ENCODE results near the gene DNAI2. TPM values are rescaled to one million over a fixed set of nuclear protein-coding genes. Genes with fewer than 3 reads are reported as not detected.

DNAI2 gene
- total RNA-seq, 1 experiment from 2014 or later: not detected

DNA sequence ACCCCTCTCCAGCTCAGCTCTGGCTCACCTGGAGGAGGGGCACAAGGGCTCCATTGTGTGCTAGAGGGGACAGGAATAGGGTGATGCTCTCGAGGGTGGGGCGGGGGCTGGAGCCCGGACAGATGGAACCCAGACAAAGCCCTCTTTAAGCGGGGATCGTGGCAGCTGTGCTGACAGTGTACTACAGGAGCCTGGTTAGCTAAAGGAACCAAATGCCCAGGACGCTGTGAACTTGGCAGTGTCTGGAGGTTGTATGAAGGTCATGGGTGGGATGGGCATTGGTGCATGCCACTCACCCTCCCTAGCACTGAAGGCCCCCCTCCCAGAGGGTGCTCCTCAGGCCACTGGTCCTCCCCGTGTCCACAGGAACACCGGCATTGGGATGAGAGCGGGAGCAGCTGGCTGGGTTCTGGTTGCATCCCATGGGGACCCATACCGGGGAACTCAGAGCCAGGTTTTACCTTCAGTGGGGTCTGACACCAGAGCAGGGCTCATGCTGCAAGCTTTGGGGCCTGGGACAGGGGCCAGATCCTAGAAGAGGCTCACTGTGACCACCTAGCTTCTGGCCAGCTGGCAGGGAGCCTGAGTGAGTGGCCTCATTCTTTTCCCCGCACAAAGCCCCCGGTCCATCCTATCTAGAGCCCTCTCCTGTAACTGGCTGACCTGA lies 63.9 kb downstream of the DNAI2 start:
- no peak for DNase-seq (ENCODE audit: low read depth)

DNA sequence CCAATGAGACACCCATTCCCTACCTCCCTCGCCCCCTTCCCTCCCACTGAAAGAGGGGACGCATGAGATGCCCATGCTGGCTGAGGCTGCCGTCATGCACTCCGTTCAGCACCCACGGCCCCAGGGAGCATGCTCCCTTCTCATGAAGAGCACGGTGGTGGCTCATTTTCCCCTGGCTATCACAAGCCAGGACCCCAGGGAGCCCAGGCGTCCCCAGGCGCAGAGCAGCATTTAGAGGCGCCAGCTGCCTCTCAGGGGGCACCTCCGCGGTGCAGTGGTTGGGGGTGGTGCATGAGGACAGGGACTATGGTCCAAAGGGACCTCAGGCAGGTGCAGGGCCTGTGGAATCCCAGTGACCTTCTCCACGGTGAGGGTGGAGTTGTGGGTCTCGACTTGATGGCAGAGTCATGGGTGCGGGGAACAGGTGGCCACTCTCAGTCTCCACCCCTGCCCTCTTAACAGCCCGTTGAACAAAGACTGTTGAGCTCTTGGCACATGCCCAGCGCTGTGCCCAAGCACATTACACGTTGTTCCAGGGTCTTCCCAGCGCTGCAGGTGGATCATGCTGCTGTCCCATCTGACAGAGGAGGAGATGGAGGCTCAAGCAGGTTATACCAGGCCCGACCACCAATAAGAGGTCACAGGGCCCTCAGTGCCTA lies 65.6 kb downstream of the DNAI2 start:
- DNase-seq (ENCODE audit: low read depth): no peak

DNA sequence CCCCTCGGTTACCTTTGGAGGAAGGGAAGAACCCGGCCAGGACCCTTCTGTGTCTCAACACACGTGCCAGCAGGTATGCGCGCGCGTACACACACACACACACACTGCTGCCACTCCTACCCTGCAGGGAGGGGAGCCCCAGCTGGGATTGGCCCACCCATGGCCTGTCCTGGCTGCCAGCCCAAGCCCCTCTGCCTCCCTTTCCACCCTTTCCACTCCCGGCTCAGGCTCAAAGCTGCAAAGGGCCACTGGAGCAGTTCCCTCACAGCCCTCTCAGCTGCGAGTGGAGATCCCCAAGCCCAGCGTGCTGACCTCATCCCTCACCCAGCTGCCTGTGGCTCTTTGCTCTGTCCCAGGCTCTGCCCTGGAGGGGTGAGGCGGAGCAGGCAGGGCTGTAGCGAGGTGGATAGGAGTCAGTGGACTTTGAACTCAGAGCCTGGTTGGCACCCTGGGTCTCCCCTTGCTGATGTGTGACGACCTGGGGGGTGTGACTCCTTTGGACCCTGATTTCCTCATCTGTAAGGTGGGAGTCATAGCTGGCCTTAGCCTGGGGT lies 66.5 kb downstream of the DNAI2 start:
- no peak for DNase-seq (ENCODE audit: low read depth)

DNA sequence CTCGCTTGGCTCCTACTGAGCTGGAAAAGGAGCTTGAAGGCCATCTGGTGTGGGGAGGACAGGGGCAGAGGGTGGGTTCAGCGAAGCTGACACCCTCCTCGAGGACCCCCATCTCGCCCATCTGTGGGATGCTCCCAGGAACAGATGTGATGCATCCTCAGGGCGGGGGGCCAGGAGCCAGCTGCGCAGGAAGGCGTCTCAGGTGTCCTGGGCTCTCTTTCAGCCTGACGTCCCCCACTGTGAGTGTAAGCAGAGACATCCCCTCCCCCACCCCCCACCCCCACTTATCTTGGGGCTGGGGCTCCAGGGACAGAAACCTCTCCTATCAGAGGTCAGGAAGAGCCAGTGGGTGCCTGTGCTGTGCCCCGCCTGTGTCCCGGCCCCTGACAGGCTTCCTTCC lies 68.2 kb downstream of the DNAI2 start:
- no peak for DNase-seq (ENCODE audit: low read depth)

DNA sequence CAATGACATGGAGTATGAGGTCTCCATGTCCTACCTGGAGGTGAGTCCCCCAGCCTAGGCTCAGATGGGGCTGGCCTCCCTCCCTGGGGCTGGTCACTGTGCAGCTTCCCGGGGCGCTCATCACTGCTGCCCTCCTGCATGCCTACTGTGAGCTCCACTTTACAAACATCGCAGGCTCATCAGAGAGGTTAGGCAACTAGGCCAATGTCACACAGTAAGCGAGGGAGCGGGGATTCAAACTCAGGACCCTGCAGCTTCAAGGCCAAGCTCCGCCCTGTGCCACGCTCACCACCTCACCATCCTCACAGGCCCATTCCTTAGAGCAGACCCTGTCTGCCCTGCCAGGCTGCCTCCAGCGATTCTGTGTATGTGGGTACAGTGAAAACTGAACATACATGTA lies 69.1 kb downstream of the DNAI2 start:
- DNase-seq (ENCODE audit: low read depth): no peak

DNA sequence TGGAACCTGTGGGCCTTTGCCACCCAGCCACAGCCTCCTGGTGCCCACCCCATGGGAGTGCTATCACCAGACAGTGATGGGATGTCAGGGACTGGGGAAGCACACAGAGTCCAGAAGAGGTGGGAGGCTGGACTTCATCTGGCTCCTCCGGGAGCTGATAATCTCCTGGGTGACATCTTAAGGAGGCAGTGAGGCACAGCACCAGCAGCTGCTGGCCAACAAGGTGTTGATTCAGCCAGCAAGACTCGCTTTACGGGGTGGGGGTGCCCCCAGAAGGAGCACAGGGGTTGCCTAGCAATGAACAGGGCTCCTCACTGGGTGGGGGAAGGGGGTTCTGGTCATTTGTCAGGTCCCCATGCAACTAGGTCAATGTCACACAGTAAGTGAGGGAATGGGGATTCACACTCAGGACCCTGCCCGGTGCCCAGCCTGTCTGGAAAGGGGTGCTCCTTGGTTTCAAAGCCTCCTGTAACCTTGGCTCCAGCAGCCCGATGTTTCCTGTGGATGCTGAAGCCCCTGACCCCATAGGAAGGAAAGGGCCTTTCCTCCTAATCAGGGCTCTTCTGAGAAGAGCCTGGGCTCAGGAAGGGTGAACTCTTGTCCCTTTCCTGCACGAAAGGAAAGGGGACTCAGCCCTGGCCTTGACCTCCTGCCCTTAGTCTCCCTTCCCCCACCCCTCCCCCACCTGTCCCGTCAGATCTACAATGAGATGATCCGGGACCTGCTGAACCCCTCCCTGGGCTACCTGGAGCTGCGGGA lies 69.7 kb downstream of the DNAI2 start:
- no peak for DNase-seq (ENCODE audit: low read depth)

GRCh38 chr17:74344658-74345057 lies 70.6 kb downstream of the DNAI2 start:
- DNase-seq (ENCODE audit: low read depth): no peak

DNA sequence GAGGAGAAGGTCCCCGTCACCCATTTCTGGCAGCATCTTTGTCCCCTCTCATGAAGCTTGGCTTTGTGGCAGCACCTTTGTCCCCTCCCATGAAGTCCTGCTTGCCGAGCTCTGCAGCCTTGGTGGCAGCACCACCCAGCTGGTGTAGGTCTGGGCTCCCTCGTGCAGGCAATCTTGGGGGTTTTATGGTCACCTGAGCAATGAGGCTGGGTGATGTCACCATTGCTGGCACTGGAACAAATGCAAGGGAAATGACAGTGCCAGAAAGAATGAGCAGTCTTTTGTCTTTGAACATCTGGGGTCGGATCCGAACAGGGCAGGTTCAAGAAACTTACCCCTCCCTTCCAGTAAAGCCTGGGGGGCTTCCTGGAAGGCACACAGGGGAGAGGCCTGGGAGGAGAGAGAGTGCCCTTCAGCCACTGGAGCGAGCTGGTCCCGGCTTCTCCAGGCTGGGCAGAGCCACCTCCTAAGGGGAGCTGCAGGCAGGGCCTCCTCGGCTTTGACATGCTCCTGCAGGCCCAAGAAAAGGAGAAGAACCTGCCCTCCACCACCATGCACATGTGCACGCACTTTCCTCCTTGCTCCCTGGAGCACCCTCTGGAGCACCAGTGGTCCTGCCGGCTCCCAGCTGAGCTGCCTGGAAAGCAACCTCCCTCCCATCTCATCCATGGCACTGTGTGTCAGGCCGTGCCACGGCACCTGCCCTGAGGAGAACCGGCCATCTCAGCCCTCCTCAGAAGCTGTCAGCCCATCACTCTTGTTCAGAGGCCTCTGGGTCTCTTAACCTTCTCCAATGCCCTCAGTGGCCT lies 71.6 kb downstream of the DNAI2 start:
- peak; percentile 34 for DNase-seq (ENCODE audit: low read depth)

DNA sequence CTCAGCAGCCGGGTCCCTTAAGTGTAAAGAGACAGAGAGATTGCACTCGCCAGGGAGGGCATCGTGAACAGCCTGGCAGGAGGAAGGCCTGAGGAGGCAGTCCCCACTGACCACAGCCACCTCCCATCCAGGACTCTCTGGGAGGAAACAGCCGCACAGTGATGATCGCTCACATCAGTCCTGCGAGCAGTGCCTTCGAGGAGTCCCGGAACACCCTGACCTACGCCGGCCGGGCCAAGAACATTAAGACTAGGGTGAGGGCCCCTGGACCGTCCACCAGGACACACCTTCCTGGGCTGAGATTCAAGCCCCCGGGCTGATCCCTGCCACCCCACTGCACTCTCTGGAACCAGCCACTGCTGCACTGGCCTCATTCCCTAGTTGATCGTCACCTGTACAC lies 73.6 kb downstream of the DNAI2 start:
- DNase-seq (ENCODE audit: low read depth): no peak

DNA sequence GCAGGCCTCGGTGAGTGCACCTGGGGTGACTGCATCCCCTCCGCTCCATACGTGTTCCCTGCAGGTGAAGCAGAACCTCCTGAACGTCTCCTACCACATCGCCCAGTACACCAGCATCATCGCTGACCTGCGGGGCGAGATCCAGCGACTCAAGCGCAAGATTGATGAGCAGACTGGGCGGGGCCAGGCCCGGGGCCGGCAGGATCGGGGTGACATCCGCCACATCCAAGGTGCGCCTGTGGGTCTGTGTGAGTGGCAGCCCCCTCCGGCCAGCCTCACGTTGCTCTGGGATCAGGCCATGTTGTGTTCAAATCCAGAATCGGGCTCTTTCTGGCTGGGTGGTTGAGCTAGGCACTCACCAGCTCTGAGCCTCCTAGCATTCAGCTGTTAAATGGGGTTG lies 75.1 kb downstream of the DNAI2 start:
- DNase-seq (ENCODE audit: low read depth): no peak

GRCh38 chr17:74350486-74350885 lies 76.5 kb downstream of the DNAI2 start:
- no peak for DNase-seq (ENCODE audit: low read depth)

DNA sequence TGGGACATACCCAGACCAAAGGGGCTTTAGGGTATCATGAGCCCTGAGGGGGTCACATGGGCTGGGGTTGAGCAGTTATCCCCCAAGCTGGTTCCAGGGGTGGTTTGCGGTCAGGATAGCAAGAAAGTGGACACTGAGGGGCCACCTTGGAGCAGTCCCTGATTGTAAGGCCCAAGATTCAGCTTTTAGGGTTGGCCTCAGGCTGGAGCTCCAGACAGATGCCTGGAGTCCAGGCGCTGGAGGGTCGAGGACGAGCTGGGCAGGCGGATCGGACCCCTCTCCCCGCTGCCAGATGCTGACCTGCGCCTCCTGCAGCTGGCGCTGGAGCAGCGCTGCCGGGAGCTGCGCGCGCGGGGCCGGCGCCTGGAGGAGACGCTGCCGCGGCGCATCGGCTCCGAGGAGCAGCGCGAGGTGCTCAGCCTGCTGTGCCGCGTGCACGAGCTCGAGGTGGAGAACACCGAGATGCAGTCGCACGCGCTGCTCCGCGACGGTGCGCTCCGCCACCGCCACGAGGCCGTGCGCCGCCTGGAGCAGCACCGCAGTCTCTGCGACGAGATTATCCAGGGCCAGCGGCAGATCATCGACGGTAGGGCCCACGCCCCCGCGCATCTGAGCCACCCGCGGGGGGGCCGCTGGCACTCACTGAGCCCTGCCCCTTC lies 77.6 kb downstream of the DNAI2 start:
- DNase-seq (ENCODE audit: low read depth): no peak

DNA sequence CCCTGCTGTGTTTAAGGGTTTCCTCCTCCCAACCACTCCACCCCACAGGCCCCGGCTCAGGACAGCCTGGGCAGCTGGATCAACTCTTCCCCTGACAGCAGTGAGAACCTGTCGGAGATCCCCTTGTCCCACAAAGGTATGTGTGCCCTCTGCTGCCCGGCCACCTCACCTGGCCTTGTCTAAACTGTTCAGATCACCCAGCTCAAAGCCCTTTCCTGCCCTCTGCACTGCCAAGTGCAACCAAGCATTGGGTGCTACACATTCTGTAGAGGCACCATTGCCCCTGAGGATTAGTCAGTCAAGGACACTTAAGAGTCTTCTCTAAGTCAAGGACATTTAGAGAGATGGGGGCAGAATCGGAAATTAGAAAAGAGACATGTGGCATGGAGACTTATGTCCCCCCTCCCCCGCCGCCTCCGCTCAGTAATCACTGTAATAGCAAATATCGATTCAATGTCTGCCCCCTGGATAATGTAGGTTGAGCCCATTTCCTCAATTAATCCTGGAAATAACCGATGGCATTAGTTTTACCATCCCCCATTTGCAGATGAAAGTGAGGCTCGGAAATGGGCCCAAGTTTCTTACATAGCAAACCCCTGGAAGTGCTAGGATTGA lies 79.5 kb downstream of the DNAI2 start:
- DNase-seq (ENCODE audit: low read depth): no peak

- peak; percentile 10 for DNase-seq (ENCODE audit: low read depth)
Observed at GRCh38 chr17:74354123-74354522, 80.1 kb downstream of the DNAI2 start.

DNA sequence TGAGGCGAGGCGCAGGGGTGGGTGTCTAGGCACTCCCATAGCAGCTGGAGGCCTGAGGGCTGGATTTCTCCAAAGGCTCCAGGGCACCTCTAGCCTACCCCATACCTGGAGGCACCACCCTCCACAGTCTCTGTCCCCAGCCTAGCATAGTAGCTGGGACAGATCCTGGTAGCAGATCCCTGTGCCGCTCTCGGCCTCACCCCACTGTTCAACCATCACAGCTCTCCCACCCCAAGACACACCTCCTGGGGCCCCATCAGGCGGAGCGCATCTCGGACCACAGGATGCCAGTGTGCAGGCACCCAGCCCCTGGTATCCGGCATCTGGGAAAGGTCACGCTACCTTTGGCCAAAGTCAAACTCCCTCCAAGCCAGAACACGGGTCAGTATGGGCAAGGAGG lies 80.5 kb downstream of the DNAI2 start:
- no peak for DNase-seq (ENCODE audit: low read depth)

- no peak for DNase-seq (ENCODE audit: low read depth)
Observed at GRCh38 chr17:74355065-74355464, 81.0 kb downstream of the DNAI2 start.

- no peak for DNase-seq (ENCODE audit: low read depth)
Observed at GRCh38 chr17:74356646-74357465, 82.8 kb downstream of the DNAI2 start.

DNA sequence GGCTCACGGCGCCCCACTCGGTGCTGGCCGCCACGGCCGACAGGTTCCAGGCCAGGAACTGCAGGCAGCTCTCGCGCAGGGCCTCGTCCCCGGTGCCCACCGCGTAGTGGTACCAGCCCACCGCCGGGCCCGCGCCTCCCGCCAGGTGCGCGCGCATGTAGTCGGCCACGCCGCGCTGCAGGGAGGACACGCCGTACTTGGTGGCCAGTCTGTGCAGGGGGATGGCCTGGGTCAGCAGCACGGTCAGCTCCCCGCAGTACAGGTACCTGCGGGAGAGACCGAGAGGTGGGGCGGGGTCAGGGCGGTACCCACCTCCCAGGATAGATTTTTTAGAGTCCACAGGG lies 83.4 kb downstream of the DNAI2 start:
- no peak for DNase-seq (ENCODE audit: low read depth)

GRCh38 chr17:74358697-74359096 lies 84.7 kb downstream of the DNAI2 start:
- no peak for DNase-seq (ENCODE audit: low read depth)

GRCh38 chr17:74359916-74360315 lies 85.9 kb downstream of the DNAI2 start:
- no peak for DNase-seq (ENCODE audit: low read depth)

Measured in HT1080 (cell line).